ENCODE measurements around the gene RING1.

DNA sequence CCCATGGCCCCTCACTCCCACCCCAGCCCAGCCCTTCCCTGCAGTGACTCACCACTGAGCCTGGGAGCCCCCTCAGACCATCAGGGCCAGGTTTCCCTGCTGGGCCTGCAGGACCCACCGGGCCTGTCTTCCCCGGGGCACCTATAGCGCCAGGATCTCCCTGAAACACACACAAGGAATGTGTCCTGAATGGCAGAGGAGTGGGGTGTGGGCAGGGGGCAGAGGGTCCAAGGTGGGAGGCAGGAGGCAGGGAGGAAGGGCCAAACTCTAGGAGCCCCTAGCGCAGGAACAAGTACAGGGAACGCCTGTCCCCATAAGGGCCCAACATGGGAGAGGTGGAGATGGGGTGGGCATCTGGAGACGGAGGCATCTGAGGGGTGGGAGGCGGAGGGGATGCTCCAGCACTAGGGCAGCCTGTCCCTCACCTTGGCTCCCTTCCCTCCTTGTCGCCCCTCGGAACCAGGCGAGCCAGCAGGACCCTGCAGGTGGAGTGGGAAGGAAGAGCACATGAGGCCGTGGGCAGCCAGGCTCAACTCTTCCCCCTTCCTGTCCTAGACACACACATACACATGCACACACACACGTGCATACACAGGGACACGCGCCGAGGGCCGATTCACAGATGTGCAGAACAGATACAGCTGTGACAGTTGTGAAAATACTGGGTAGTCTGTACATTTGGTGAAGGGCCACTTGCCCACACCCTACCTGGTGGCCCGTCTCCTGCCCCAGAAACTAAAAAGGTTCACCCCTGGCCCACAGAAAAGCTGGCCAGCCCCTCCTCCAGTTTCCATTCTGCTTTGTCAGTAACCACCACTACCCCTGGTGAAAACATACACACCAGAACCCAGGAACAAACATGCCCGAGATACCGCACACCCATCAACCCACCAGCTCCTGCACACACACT is 40.7 kb upstream of the RING1 start:
- TF ChIP-seq, protein P1, sequence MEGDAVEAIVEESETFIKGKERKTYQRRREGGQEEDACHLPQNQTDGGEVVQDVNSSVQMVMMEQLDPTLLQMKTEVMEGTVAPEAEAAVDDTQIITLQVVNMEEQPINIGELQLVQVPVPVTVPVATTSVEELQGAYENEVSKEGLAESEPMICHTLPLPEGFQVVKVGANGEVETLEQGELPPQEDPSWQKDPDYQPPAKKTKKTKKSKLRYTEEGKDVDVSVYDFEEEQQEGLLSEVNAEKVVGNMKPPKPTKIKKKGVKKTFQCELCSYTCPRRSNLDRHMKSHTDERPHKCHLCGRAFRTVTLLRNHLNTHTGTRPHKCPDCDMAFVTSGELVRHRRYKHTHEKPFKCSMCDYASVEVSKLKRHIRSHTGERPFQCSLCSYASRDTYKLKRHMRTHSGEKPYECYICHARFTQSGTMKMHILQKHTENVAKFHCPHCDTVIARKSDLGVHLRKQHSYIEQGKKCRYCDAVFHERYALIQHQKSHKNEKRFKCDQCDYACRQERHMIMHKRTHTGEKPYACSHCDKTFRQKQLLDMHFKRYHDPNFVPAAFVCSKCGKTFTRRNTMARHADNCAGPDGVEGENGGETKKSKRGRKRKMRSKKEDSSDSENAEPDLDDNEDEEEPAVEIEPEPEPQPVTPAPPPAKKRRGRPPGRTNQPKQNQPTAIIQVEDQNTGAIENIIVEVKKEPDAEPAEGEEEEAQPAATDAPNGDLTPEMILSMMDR (IDR thresholded peaks at IDR 0.05; ENCODE audit: low read depth, low read length) = no peak
- TF ChIP-seq POLR2A (IDR thresholded peaks at IDR 0.05; ENCODE audit: extremely low read depth, insufficient read length) (no peak), MYC (IDR thresholded peaks at IDR 0.05; ENCODE audit: low read depth, low read length) (no peak)
- TF ChIP-seq, protein P2, sequence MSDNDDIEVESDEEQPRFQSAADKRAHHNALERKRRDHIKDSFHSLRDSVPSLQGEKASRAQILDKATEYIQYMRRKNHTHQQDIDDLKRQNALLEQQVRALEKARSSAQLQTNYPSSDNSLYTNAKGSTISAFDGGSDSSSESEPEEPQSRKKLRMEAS (IDR thresholded peaks at IDR 0.05; ENCODE audit: low read depth, low read length) = no peak

Measured in NB4 (cell line).